Stimulated activated CD4-positive, alpha-beta T cell treated with anti-CD3 and anti-CD28 coated beads, Interleukin-12 subunit alpha, Interleukin-12 subunit beta, amount 100 ng/mL, for 48 hours (primary cell): ENCODE results near the gene DMD.

ENCODE experiments used
- DNase-seq, 3 donors: peaks; one replicate each; pipeline ENCODE4 v3.0.0-alpha.2; 2020; ENCODE audit warnings: low read depth in 2 of 3, low spot score in 1 of 3

The DMD gene

GRCh38 chrX:32514986-32515385, 696.4 kb downstream of the DMD start:
- DNase-seq: no peak

DNA sequence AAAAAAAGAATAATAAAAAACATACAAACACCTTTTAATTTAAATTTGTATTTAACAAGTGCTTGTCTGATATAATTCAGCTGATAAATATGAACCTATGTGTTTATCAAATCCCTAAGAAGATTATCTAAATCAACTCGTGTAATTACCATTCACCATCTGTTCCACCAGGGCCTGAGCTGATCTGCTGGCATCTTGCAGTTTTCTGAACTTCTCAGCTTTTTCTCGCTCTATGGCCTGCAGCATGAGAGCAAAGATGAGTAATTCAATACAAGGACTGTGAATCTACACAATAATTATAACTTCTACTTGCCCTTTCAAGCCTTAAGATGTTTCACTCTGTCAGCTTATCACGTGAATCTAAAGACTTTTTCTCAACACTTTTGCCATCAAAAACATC, 709.7 kb downstream of the DMD start:
- DNase-seq: no peak

DNA sequence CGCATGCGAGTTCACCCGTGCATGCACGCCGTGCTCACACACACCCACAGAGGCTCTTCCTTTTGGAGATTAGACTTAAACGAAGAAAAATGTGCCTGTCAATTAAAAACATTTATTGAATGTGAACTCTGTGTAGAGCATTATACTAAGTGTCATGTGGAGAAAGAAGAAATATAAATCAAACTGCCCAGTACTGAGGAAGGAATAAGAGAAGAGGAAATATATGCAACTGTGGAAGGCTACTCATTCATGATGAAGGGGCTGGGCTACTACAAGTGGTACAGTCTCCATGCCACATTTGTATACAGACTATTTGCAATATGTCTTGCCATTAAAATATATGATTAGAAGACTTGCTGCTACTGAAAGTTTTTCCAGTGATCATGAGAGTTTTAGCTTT, 714.7 kb downstream of the DMD start:
- DNase-seq: no peak

- DNase-seq: no peak
Observed at GRCh38 chrX:32495855-32496254, 715.5 kb downstream of the DMD start.

DNA sequence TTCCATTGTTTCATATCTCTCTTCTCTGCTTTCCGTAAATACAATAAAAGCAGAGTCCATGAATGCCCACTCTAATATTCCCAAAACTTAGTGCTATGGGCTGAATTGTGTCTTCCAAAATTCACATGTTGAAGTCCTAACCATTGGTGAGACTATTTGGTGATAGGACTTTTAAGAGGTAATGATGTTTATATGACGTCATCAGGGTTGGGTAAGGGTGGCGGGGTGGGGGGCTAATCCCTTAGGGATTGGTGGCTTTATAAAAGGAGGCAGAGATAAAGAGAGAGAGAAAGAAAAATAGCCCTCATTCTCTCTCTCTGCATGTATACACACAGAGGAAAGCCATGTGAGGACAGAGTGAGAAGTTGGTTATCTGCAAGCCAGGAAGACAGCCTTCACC, 722.2 kb downstream of the DMD start:
- no peak for DNase-seq

GRCh38 chrX:32483534-32484136, 727.7 kb downstream of the DMD start:
- no peak for DNase-seq

- no peak for DNase-seq
Observed at GRCh38 chrX:32480019-32480418, 731.3 kb downstream of the DMD start.

- DNase-seq: no peak
Observed at GRCh38 chrX:32472364-32472763, 739.0 kb downstream of the DMD start.

- no peak for DNase-seq
Observed at GRCh38 chrX:32455704-32456103, 755.6 kb downstream of the DMD start.

DNA sequence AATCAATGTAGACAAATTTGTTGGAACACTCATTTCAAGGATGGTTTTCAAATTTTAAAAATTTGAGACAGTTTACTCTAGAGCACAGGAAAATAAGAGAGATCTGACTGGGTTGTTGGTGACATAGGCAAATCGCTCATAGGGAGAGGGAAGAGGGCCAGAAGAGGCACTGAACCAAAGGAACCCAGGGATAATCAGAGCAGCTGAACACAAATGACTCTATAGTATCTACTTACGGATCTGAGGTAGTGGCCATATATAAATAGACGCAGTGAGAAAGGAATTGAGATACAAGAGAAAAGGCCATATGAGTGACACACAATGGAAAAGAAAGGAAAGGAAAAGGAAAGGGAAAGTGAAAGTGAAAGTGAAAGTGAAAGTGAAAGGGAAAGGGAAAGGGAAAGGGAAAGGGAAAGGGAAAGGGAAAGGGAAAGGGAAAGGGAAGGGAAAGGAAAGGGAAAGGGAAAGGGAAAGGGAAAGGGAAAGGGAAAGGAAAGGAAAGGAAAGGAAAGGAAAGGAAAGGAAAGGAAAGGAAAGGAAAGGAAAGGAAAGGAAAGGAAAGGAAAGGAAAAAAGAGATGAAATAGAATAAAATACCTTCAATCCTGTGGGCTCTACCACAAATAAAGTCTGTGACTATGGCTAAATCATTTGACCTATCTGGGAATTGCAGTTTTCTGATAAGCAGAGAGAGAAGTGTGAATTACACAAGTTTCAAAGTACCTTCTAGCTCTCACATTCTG, 759.2 kb downstream of the DMD start:
- DNase-seq: no peak

- DNase-seq: no peak
Observed at GRCh38 chrX:32448945-32449344, 762.4 kb downstream of the DMD start.

GRCh38 chrX:32448320-32448719, 763.0 kb downstream of the DMD start:
- no peak for DNase-seq

DNA sequence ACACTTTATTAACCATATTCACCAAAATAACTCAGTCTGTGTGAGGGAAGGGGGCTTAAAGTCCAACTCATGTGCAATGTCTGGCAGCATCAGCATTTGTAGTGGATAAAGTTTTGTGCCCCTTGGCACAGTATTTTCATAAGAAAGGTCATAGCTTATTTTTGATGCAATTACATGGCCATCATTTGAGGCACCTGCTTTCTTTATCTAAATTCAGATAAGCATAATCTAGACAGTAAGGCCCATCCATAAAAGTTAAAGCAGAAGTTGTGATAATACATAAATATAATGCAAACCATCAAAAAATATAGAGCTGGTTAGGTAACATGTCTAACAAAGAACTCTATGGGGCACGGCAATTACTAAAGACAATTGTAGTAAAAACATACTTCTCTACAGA, 763.7 kb downstream of the DMD start:
- no peak for DNase-seq

DNA sequence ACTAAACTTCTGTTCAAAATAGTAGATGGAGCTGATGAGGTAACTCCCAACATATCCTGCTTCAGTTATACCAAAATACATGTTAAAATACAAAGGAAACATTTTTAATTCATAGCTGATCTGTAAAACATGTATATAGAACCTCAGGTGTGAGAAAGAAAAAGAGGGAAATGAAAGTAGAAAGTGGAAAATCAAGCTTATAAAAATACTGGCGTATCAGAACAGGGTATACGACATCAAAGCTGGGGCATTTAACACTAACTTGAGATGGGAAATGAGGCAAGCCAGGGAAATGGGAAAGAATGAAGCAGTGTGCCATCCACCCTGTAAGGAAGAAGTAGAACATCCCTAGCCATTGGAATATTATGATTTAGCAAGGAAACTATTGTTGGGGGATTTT, 767.5 kb downstream of the DMD start:
- no peak for DNase-seq

DNA sequence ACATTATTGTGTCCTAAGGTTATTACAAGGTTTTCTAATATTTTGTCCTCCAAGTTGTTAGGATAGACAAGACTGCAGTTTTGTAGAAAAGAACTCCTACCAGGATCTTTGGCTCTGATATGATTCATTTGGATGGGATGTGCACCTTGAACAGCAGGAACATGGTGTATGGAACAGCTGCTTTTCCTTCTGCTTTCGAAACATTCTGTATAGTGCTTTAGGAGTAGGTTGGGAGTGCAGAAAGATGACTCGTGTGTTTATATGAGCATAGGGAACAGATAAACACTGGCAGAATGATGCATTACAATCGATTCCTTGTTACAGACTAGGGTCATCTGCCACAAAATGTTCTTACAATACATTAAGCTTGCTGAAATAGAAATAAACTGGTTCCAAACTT, 790.1 kb downstream of the DMD start:
- DNase-seq: no peak

DNA sequence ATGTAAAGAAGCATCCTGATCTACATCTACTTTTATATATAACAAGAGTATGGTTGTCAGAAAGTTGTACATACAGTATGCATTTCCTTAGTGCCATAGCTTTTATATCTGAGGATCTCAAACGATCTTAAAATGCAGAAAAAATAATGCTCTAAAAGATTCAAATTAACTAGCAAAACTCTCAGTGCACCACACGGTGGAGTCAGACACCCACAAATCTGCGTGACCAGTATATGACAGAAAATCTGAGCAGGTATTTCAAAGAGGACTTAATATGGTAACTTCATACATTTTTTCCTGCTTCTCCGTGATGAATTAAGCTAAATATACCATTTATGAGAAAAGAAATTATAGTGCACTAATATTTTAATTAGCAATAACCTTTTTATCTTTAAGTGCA, 803.0 kb downstream of the DMD start:
- no peak for DNase-seq

DNA sequence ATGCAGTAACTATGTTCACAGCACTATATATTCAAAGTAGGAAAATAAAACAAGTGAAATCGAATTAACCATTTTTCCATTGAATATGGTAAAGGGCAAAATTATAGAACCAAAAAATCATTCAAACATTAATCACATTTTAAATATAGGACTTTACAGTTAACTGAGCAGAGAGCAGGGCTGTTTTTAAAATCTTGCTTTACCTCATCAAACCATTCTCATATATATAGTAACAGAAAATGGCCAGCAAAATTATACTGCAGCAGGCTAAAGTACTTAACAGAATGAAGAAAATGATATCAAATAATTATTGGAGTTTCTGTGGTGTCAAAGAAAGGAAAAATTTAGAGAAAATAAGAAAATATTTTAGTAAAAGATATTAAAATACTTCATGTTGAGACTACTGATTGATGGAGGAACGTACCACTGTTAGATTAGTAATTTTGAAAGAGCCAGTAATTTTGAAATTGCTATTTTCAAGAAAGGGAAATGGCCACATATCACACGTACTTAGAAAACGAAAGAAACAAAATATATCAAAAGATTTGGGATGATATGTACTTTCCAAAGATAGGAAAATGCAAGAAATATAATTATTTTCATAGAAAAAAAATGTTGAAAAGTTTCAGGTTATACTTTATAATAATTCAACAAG, 813.7 kb downstream of the DMD start:
- DNase-seq: no peak

DNA sequence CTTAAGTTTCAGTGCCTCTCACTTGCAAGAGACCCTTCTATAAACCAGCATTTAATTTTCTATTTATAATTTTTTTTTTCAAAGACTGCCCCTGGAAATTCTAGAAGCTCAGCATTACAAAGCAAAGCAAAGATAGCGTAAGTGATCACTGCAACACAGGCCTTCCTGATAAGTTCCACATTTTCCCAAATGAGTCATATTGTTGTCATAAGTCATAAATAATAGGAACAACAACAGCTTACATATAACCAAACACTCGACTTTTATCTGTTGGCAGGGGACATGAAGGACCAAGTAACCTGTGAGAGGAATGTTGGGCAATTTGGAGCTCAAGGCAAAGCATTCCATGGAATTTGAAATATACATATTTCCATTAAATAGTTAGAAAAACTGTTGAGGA, 815.5 kb downstream of the DMD start:
- no peak for DNase-seq

GRCh38 chrX:32392655-32393054, 818.7 kb downstream of the DMD start:
- no peak for DNase-seq

- no peak for DNase-seq
Observed at GRCh38 chrX:32370456-32371205, 840.7 kb downstream of the DMD start.

DNA sequence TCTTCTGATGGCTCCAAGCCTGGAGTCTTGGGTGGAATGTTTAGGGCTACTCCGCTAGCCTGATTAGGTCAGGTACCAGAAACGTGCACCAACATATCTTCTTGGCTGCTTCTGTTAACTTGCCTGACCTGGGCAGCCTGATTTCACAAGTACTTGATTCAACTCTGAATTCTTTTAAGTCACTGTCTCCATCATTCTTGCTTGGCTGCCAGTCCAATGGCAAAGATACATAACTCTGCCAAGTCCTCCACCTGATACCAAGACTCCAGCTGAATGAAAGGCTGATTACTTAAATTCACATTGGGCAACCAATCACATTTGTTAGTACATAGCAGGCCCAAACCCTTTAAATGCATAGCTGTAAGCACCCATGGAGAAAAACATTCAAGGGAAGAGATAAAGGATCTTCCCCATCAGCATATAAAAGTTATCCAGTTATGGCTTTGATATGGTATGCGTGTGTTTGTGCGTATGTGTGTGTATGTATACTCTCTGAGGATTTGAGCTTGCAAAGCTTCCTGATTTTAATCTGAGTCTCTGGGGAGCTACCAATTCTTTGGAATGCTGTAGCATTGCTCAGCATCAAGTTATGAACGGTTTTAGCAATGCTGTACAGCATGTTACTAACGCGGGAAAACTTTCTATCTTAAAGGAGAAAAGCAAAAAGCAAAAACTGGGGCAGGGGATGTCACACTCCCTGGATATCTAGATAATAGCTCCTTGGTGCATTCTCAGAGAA, 917.2 kb downstream of the DMD start:
- DNase-seq: no peak
